IPS DF 19.7 (cell line): Measurements from ENCODE around the gene SGPP1.
A peak's percentile ranks its signal among the peaks of the same experiment; 100 is the strongest.
"Not testable (repeated sequence)": the region's sequence is repeated elsewhere in the genome, so short reads cannot be mapped to it uniquely, and the experiment has no call there.

ENCODE experiments used
- DNase-seq: peaks from one replicate; pipeline ENCODE4 v3.0.0-alpha.2; 2013; ENCODE audit warnings: low read depth, low spot score

SGPP1 gene, protein sequence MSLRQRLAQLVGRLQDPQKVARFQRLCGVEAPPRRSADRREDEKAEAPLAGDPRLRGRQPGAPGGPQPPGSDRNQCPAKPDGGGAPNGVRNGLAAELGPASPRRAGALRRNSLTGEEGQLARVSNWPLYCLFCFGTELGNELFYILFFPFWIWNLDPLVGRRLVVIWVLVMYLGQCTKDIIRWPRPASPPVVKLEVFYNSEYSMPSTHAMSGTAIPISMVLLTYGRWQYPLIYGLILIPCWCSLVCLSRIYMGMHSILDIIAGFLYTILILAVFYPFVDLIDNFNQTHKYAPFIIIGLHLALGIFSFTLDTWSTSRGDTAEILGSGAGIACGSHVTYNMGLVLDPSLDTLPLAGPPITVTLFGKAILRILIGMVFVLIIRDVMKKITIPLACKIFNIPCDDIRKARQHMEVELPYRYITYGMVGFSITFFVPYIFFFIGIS

DNA sequence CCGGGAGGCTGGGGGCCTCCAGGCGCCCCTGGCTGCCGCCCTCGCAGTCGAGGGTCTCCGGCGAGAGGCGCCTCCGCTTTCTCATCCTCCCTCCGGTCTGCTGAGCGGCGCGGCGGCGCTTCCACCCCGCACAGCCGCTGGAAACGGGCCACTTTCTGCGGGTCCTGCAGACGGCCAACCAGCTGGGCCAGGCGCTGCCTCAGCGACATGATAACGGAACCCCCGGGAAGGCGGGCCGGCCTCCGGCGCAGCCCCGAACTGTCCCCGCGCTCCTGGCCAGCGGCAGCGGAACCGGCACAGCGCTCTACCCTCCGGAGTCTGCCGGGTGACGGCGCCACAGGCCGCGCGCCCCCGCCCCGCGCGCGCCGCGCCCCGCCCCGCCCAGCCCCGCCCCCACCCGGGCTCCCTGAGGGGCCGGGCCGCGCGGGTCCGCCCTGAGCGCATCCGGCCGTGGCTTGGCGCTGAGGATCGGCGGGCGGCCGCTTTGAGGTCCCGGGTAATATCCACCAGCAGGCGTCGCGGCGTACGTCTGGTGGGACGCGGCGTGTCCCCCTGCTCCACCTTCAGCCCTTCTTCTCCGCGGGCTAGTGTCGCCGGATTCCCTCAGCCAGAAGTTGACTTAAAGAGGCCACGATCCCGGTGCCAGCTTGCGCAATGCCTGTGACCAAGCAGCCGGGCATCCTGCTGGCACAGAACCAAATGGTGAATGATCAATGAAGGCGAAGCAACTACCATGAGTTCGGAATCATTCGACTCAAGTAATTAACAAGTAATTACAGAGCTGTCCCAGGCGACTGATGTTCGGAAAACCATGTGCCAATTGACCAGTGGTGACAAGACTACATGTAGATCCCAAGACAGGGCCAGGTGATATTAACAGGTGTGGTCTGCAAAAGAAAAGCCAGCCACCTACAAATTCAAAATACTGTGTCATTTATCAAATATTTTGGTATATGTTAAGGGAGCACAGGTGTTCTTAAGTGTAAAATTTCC lies at the start of gene SGPP1:
SGPP1 (minus strand) TSS at position 330 of the 993 bp plus-strand sequence; CDS start at position 209, 121 bp downstream.
- no peak for DNase-seq

DNA sequence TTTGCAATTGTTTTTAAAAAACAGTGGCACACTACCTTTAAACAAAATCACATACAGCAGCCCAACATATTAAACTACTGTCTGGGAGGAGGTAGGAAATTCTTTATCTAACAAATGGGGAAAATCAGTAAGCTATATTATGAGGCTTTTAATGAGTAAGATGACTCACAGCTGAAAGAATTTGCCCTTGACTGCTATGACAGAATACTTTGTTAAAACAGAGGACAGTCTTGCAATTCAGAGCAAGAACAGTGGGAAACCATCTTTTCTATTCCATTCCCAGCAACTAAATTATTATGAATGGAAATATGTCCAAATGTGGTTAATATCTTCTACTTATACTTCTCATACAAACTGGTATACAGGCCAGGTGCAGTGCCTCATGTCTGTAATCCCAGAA lies 49.2 kb upstream of the SGPP1 start:
- no peak for DNase-seq

DNA sequence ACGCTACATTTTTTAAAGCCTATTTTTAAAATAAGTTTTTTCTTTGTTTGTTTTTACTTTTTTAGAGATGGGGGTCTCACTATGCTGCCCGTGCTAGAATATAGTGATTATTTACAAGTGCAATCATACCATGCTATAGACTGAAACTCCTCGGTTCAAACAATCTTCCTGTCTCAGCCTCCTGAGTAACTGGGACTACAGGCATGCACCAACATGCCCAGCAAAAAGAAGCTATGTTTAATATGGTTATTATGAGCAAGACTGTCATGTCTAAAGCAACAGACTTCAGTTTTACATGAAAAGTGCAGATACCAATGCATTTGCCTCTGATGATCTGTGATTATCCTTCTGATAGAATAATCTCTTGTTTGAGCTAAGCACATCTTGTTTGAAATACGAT lies 45.6 kb upstream of the SGPP1 start:
- DNase-seq = no peak

DNA sequence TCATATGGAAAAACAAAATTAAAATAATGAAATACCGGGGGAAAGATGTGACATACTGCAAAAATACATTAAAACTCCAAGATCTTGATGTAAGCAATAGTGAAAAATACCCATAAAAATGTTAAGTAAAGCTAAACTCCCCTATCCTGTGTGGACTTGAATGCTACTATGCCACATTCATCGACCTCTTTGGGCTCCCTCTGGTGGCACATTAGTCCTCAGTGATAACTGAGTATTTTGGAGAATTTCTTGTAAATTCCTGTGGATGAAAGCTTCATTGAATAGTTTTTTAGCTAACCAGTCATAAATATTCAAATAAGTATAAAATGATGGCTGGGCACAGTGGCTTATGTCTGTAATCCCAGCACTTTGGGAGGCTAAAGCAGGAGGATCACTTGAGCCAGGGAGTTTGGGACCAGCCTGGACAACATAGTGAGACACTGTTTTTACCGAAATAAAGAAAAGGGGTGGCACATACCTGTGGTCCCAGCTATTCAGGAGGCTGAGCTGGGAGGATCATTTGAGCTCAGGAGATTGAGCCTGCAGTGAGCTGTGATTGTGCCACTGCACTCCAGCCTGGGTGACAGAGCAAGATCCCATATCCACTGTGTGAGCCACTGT lies 42.4 kb upstream of the SGPP1 start:
- peak; percentile 7 for DNase-seq

DNA sequence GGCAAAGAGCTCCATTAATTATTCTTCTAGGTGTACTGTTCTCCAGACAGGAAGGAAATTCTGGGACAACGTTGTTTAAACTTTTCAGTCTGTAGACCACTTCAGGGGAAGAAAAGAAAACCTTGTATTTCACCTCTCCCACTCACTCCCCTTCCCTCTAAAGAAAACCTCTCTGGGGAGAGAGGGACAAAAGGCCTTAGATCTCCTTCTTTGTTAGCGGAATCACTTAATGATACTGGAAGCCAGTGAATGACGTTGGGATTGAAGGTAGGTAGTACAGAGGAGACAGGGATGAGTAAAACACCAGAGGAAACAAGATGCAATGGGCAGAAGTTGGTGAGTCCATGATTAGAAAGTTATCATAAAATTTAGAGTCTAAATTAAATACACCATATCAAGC lies 38.7 kb upstream of the SGPP1 start:
- no peak for DNase-seq

DNA sequence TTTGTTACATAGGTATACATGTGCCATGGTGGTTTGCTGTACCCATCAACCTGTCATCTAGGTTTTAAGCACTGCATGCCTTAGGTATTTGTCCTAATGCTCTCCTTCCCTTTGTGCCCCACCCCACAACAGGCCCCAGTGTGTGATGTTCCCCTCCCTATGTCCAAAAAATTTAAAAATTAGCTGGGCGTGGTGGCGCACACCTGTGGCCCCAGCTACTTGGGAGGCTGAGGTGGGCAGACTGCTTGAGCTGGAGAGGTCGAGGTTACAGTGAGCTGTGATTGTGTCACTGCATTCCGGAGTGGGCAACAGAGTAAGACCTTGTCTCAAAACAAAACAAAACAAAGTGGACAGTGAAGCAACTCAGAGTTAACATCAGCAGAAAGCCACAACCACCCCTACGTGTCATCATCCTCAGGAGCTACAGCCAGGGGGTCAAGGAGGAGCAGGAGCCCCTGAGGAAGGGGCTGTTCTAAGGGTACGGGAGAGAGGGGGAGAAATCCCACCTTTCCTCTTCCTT lies 36.8 kb upstream of the SGPP1 start:
- no peak for DNase-seq

DNA sequence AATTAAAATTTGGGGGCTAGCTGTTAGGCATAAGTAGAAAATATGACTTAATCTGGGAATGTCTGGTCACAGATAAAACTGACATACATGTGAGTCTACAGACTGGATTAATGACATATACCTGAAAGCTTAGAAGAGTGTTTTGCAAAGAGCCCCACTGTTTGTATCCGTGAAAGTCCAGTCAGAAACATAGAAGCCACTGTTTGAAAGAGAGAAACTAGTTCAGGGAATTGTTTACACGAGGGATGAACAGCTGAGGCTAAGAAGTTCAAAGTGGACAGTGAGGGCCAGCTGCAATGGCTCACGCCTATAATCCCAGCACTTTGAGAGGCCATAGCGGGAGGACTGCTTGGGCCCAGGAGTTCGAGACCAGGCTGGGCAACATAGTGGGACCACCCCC lies 36.2 kb upstream of the SGPP1 start:
- no peak for DNase-seq

DNA sequence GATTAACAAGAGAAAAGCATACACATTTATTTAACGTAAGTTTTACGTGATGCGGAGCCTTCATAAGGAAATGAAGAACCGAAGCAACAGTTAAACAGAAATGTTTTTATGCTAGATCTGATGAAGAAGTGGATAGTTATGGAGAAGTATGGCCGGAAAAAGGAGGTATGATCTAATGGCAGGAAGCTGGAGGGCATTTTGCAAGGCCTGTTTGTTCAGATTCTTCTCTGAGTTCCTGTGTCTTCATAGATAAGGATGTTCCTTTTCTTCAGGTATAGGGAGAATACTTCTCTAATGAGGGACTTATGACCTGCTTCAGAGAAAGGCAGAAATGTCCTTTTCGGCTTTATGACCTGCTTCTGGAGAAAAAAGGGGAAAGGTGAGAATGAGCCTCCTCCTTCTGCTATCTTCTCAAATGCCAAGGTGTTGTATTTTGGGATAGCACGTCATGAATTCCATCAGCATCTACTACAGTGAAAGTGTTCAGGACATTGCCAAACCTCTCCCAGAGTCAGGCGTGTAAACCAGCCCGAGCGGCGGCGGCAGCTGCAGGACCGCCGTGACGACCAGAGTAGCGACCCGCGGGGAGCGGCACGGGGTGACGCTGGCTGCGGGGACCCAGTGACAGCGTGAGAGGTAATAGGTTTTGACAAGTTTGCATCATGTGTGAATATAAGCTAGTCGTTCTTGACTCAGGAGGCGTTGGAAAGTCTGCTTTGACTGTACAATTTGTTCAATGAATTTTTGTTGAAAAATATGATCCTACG lies 33.7 kb upstream of the SGPP1 start:
- no peak for DNase-seq

DNA sequence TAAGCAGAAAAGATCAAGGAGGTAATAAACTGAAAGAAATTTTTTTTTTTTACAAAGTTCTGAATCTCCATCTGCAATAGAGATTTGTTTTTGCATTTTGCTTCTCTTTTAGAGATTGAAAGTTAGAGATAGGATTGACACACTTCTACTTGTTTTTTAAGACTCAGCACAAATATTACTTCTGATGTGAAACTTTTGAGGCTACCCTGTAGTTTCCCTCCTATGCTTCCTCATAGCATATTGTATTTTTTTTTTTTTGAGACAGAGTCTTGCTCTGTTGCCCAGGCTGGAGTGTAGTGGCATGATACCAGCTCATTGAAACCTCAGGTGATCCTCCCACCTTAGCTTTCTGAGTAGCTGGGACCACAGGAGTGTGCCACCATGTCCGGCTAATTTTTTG lies 32.1 kb upstream of the SGPP1 start:
- no peak for DNase-seq

DNA sequence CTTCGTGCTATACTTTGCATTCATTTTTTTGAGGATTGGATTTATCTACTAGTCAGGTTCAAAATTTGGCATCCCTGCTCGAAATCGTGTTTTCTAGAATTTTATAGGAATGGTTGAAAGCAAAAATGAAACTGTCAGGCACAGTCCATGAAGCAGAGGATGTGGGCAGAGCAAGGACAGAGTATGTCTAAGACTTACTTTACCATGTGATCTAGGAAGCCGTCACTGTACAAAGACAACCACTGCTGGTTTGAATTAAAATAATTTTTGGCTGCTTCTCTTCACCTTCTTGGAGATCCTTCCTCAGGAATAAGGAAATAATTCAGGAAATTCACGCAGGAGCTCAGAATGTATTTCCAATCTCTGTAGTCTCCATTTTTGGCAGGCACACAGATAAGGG lies 31.6 kb upstream of the SGPP1 start:
- DNase-seq = no peak

DNA sequence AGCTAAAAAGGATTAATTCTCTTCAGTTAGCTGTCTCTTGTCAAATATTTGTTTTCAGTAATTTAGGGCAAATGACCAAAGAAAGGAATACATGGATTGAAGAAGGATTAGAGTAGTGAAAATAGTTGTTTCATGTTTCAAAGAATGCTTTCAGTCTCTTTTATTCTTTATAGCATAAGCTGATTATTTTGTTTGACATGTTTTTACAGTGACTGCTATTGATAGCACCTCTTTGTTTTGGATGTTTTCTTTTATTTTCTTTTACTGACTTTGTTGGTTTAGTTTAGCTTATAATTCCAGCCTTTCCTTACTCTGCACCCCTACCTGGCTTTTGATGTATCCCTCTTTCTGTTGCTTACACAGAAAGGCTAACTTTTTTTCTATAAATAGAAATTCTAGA lies 29.3 kb upstream of the SGPP1 start:
- DNase-seq = no peak

DNA sequence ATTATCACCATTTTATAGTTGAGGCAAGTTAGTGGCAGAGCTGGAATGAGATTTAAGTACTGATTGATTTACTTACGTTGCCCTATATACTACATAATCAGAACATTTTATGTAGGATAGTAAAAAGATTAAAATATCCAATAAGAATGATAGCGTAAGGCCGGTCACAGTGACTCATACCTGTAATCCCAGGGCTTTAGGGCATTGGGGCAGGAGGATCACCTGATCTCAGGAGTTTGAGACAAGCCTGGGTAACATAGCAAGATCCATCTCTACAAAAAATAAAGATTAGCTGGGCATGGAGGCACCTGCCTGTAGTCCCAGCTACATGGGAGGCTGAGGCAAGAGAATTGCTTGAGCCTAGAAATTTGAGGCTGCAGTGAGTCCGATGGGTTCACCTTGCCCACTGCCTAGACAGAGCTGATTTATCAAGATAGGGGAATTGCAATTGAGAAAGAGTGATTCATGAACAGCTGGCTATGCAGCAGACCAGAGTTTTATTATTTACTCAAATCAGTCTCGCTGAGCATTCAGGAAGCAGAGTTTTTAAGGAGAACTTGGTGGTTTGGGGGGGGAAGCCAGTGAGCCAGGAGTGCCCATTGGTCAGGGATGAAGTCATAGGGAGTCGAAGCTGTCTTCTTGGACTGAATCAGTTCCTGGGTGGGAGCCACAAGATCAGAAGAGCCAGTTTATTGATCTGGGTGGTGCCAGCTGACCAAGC lies 24.7 kb upstream of the SGPP1 start:
- DNase-seq = no peak

DNA sequence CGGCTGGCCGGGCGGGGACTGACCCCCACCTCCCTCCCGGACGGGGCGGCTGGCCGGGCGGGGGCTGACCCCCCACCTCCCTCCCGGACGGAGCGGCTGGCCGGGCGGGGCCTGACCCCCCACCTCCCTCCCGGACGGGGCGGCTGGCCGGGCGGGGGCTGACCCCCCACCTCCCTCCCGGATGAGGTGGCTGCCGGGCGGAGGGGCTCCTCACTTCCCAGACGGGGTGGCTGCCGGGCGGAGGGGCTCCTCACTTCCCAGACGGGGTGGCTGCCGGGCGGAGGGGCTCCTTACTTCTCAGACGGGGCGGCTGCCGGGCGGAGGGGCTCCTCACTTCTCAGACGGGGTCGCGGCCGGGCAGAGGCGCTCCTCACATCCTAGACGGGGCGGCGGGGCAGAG lies 23.2 kb upstream of the SGPP1 start:
- not testable (repeated sequence) for DNase-seq

DNA sequence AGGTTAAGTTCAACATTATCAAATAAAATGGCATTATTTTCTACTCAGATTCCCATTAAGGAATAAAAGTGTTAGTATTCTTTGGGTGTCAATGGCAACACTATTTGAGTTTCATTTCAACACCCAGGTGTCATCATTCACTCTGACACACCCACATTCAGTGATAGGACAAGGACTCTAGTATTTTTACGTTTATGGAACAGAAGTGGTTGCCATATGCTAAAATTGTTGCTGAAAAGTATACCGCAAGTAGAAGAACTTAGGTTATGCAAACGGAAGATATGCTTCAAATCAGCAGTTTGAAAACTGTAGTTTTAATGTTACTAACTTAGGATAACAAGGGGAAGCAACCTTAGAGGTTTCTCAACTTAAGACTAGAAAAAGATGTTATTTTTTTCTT lies 20.0 kb upstream of the SGPP1 start:
- no peak for DNase-seq

DNA sequence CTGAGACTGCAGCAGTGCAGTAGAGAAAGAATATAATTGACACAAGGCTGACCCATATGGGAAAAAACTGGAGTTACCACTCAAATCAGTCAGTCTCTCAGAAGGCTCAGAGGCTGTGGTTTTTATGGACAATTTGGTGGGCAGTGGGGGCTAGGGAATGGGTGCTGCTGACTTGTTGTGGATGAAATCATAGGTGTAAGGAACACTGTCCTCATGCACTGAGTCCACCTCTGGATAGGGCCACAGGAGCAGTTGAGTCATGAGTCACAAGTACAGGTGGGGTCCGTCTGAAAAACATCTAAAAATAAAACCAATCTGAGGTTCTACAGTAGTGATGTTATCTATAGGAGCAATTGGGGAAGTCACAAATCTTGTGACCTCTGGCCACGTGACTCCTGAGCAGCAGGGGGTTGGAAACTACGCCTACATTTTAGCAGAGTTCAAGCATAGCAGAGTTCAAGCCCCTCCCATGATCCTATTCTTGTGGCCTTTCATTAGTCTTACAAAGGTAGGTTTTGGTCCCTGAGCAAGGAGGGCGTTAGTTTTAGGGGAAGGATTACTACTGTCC lies 18.1 kb upstream of the SGPP1 start:
- DNase-seq = no peak

DNA sequence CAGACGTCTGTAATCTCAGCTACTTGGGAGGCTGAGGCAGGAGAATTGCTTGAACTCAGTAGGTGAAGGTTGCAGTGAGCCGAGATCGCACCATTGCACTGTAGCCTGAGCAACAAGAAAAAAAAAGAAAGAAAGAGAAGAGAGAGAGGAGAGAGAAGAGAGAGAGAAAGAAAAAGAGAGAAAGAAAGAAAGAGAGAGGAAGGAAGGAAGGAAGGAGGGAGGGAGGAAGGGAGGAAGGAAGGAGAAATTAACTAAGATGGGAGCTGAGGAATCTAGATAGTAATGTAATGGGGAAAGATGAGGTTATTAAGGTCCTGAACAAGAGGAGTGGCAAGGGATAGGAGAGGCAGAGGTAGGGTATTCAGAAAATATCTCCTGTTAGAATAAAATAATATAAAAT lies 17.4 kb upstream of the SGPP1 start:
- no peak for DNase-seq

DNA sequence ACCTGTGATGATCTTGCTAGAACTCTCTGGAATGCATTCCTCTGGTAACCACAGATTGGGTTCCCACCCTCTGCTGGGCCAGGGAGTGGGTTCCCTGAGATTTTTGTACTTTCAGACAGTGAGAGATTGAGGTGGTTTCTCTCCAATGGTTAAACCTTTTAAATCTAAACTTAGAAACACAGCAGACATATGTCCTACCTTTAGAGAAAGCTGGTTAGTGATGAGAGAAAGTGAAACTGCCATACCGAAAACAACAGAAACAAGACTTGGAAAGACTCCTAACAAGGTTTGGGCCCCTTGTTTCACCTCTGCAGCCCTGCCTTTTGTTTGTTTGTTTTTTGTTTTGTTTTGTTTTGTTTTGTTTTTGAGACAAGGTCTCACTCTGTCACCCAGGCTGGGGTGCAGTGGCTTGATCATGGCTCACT lies 9.7 kb upstream of the SGPP1 start:
- DNase-seq = no peak

DNA sequence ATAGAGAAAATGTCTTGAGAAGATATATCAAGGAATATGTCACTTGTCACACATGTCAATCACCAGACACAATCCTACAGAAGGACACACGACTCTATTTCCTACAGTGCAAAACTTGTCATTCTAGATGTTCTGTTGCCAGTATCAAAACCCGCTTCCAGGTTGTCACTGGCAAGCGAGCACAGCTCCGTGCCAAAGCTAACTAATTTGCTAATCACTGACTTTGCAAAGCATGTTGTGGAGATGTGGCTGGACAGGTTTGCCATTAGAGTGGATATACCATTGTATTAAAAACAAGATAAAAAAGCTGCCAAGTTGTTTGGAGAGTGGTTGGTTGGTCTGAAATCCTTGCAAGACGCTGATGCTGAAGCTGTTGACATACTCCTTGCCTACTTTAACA lies 7.9 kb upstream of the SGPP1 start:
- DNase-seq = no peak

DNA sequence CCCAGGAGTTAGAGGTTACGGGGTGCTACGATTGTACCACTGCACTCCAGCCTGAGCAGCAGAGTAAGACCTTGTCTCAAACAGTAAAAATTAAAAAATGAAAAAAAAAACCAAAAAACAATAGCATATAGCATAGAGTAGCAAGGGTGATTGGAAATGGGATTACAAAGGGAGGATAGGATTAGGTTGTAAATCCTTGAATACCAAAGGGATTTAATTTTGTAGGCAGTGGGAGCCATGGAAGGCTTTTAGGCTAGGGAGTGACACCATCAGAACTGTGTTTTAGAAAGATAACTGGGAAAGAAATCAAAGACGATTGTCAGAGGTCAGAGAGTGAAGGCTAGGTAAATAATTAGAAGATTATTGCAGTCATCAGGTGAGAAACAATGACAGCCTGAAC lies 2.8 kb upstream of the SGPP1 start:
- DNase-seq = no peak

DNA sequence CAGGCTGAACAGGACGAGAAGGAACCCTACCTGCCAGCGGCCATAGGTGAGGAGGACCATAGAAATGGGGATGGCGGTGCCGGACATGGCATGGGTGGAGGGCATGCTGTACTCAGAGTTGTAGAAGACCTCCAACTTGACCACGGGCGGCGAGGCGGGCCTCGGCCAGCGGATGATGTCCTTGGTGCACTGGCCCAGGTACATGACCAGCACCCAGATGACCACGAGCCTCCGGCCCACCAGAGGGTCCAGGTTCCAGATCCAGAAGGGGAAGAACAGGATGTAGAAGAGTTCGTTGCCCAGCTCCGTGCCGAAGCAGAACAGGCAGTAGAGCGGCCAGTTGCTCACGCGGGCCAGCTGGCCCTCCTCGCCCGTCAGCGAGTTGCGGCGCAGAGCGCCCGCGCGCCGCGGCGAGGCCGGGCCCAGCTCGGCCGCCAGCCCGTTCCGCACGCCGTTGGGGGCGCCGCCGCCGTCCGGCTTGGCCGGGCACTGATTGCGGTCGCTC lies 582 bp downstream of the SGPP1 start:
- no peak for DNase-seq
